ENCODE measurements around the gene ADCY9. TPM values are rescaled to one million over a fixed set of nuclear protein-coding genes. Genes with fewer than 3 reads are reported as not detected.
"Not testable (repeated sequence)": the region's sequence is repeated elsewhere in the genome, so short reads cannot be mapped to it uniquely, and the experiment has no call there.

The ADCY9 gene
- total and polyA plus RNA-seq, 7 donors: 1.8 to 28.0 (median 12.5) TPM

- intact Hi-C loops (cut with DNase I): no loop called here
- H3K27ac ChIP-seq: no peak overlapping the region
- no peaks in the 10 kb centered on the region for H3K27me3 ChIP-seq
- H3K4me3 ChIP-seq: no peak overlapping the region
- H3K4me1 ChIP-seq: peaks cover 0 to 13% (median 6%) of the 10 kb centered on the region in 4 donors
- peaks cover 0 to 19% (median 8%) of the 10 kb centered on the region in 4 donors for H3K36me3 ChIP-seq
- H3K9me3 ChIP-seq: no peaks in the 10 kb centered on the region
- WGBS, 2 donors: 50 to 75% methylated on average over 17 of the region's 17 CpGs
- DNase-seq: no peak
- no peak for TF ChIP-seq EP300 (IDR thresholded peaks at IDR 0.05)
- TF ChIP-seq POLR2A (IDR thresholded peaks at IDR 0.05): no peak
- TF ChIP-seq CTCF (IDR thresholded peaks at IDR 0.05): no peak
- TF ChIP-seq POLR2AphosphoS5 (IDR thresholded peaks at IDR 0.05): no peak
Measured at GRCh38 chr16:3963203-3963602, 153.0 kb downstream of the ADCY9 start.

- Histone ChIP-seq H3K4me1 (peaks cover 0 to 13% (median 6%) of the 10 kb centered on the region in 4 donors), H3K36me3 (peaks cover 0 to 12% (median 8%) of the 10 kb centered on the region in 4 donors), H3K9me3 (no peaks in the 10 kb centered on the region), H3K4me3 (peak overlapping the region in 3 of 4 donors; percentile 44 to 51 (median 47)), H3K27ac (peak overlapping the region; percentile 45 to 76 (median 72)), H3K27me3 (no peaks in the 10 kb centered on the region)
- DNase-seq: no peak
- TF ChIP-seq CTCF (IDR thresholded peaks at IDR 0.05): peak in 1 of 4 experiments; percentile 6
- no peak for TF ChIP-seq POLR2AphosphoS5 (IDR thresholded peaks at IDR 0.05)
- no peak for TF ChIP-seq POLR2A (IDR thresholded peaks at IDR 0.05)
- WGBS, 2 donors: 83% methylated on average over 11 of the region's 11 CpGs
- intact Hi-C loops (cut with DNase I): no loop called here
Measured at GRCh38 chr16:3961449-3961849, 154.8 kb downstream of the ADCY9 start.

GRCh38 chr16:3959926-3960590 lies 156.2 kb downstream of the ADCY9 start:
- H3K4me3 ChIP-seq: peak overlapping the region; percentile 25 to 51 (median 46)
- DNase-seq; H3K27me3 ChIP-seq; H3K9me3 ChIP-seq; H3K36me3 ChIP-seq; intact Hi-C loops (cut with DNase I): not testable (repeated sequence)
- peak overlapping the region; percentile 45 to 76 (median 72) for H3K27ac ChIP-seq
- peaks cover 0 to 13% (median 6%) of the 10 kb centered on the region in 4 donors for H3K4me1 ChIP-seq
- WGBS, 2 donors: 35 to 67% methylated on average over 14 of the region's 14 CpGs

GRCh38 chr16:3959148-3959547 lies 157.1 kb downstream of the ADCY9 start:
- Histone ChIP-seq H3K9me3 (no peaks in the 10 kb centered on the region), H3K36me3 (no peaks in the 10 kb centered on the region), H3K4me3 (no peak overlapping the region), H3K4me1 (peaks cover 0 to 13% (median 6%) of the 10 kb centered on the region in 4 donors), H3K27me3 (no peaks in the 10 kb centered on the region), H3K27ac (no peak overlapping the region)
- intact Hi-C loops (cut with DNase I): no loop called here
- WGBS, 2 donors: 61 to 80% methylated on average over 3 of the region's 3 CpGs
- TF ChIP-seq EP300 (IDR thresholded peaks at IDR 0.05): no peak
- TF ChIP-seq POLR2A (IDR thresholded peaks at IDR 0.05): no peak
- TF ChIP-seq CTCF (IDR thresholded peaks at IDR 0.05): no peak
- no peak for TF ChIP-seq POLR2AphosphoS5 (IDR thresholded peaks at IDR 0.05)
- no peak for DNase-seq

GRCh38 chr16:3957344-3957980 lies 158.8 kb downstream of the ADCY9 start:
- TF ChIP-seq POLR2A (IDR thresholded peaks at IDR 0.05) (no peak), CTCF (IDR thresholded peaks at IDR 0.05) (no peak), EP300 (IDR thresholded peaks at IDR 0.05) (no peak), POLR2AphosphoS5 (IDR thresholded peaks at IDR 0.05) (no peak)
- H3K27ac ChIP-seq: no peak overlapping the region
- H3K4me3 ChIP-seq: no peak overlapping the region
- WGBS, 2 donors: 49 to 76% methylated on average over 23 of the region's 23 CpGs
- peaks cover 0 to 13% (median 6%) of the 10 kb centered on the region in 4 donors for H3K4me1 ChIP-seq
- no peak for DNase-seq
- H3K27me3 ChIP-seq: no peaks in the 10 kb centered on the region
- H3K36me3 ChIP-seq: no peaks in the 10 kb centered on the region
- H3K9me3 ChIP-seq: no peaks in the 10 kb centered on the region
- intact Hi-C loops (cut with DNase I): no loop called here
